GM18858 (cell line): ENCODE data around the gene ARSG.
"Not testable (repeated sequence)": the region's sequence is repeated elsewhere in the genome, so short reads cannot be mapped to it uniquely, and the experiment has no call there.

Experiments
- ATAC-seq: cut with Tn5 transposase; IDR thresholded peaks from one replicate; pipeline ENCODE4 v1.9.1; 2021; ENCODE audit not compliant: unreplicated experiment

The ARSG gene

DNA sequence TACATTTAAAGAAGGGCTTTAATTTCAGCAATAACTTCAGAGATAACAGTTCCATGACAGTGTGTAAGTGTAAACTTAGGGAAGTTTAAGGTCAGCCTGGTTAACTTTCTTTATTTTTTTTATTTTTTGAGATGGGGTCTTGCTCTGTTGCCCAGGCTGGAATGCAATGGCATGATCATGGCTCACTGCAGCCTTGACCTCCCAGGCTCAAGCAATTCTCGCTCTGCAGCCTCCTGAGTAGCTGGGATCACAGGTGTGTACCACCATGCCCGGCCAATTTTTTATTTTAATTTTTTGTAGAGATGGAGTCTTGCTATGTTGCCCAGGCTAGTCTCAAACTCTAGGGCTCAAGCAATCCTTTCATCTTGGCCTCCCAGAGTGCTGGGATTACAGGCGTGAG, 15.0 kb upstream of the ARSG start:
- ATAC-seq = not testable (repeated sequence)

DNA sequence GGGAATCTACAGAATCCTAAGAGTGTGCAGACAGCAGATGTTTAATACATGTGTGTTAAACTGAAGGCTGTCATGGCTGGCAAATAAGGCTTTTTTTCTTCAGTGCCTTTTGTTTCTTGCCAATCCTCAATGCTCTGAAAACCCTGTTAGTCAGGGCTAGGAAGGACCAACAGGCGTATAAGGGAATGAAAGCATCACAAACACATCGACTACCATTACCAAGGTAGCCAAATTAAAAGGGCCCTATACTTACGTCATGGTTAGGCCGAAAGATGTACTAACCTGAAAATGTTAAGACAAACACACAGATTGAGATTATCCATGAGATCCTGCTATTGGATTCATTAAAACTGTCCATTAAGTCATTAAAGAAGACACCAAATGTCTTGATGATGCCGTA, 13.5 kb upstream of the ARSG start:
- ATAC-seq = no peak

DNA sequence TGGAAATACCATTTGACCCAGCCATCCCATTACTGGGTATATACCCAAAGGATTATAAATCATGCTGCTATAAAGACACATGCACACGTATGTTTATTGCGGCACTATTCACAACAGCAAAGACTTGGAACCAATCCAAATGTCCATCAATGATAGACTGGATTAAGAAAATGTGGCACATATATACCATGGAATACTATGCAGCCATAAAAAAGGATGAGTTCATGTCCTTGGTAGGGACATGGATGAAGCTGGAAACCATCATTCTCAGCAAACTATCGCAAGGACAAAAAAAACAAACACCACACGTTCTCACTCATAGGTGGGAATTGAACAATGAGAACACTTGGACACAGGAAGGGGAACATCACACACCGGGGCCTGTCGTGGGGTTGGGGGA, 9.3 kb upstream of the ARSG start:
- ATAC-seq = not testable (repeated sequence)

DNA sequence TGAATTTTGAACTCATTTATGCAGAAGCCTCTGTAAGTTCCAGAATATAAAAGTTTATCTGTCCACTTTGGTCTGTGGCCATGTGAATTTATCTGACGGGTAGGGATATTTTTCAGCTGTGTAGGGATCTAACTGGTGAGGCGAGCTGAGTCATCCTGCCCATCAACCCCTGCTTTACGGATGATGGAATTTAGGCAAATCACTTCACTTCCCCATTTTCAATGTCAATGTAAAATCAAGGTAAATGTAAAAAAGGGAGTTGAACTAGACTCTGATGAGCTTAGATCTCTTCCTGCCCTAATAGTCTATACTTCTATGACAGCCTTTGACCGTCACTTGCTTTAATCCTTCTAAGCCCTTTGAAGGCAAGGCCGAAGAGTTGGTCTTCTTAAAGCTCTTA, 2.9 kb upstream of the ARSG start:
- no peak for ATAC-seq

DNA sequence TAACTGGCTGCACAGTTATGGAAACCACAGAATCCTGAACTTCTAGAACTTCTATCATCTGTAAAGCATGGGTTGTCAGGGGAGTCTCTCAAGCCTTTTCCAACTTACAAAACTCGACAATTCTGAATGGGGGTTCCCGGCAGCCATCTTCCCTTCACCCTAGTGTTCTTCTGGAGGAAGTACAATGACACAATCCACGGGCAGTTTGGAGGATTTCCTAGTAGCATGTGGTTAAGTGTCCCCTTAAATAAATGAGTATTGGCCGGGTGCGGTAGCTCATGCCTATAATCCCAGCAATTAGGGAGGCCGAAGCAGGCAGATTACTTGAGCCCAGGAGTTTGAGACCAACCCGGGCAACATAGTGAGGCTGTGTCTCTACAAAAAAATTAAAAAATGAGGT, 2.5 kb upstream of the ARSG start:
- ATAC-seq = no peak

DNA sequence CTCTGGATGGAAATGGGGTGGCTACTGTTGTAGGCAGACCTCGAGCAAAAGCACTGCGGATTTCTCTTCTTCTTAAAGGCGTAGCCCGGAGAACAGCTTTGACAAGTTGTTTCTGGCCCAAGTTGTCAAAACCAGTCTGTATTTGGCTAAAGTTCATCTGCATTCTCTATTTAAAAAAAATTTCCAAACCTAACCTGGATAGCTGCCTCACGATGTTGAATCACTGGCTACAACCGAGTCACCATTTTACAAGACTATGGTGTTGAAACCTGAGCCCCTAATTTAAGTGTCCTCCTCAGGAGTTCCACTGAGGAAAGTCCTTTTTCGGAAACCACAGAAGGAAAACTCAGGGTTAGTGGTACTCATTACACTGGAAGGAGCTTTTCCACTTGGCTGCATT, 1.8 kb upstream of the ARSG start:
- ATAC-seq = no peak

DNA sequence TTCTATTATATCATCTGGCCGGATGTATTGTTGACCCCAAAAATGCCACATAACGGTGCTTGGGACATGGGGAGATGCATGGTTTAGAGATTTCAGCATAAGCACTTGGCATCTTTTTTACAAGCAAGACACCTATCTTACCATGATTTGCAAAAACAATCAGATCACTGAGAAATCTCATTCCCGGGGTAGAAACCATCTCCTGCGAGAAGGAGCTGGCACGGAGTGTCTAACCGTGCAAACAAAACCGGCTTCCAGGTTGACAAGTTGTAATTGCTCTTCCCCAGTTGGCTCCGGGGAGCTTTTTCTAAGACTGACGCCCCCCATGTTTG, 1.4 kb upstream of the ARSG start:
- ATAC-seq = no peak

DNA sequence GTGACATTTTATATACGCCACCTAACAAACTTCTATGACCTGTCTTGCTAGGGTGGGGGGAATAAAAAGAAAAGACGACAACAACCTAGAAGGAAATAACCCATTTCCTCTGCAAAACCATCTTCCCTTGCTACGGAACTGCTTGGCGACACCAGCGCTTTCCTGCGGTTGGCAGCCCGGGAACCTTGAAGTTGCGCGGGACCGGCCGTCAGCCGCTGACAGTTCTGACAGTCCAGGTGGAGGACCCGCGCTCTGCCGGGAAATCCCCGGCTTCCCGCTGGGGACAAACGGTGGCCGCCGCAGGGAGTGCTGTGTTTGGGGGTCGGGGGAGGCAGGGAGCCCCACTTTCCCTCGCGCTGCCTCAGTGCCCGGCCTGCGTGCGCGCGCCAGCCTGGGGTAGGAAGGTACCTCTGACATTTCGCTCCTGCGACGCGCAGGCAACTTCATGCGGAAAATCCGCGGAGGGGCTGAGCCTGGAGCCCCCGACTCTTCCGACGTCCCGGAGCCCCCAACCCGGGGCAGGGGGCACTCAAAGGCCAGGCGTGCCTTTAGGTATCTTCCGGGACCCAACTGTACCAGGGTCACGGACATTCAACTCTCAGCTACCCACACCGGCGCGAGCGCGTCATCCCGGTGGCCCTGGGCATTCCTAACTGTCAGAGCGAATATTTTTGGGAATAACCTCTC, 884 bp upstream of the ARSG start:
- no peak for ATAC-seq

DNA sequence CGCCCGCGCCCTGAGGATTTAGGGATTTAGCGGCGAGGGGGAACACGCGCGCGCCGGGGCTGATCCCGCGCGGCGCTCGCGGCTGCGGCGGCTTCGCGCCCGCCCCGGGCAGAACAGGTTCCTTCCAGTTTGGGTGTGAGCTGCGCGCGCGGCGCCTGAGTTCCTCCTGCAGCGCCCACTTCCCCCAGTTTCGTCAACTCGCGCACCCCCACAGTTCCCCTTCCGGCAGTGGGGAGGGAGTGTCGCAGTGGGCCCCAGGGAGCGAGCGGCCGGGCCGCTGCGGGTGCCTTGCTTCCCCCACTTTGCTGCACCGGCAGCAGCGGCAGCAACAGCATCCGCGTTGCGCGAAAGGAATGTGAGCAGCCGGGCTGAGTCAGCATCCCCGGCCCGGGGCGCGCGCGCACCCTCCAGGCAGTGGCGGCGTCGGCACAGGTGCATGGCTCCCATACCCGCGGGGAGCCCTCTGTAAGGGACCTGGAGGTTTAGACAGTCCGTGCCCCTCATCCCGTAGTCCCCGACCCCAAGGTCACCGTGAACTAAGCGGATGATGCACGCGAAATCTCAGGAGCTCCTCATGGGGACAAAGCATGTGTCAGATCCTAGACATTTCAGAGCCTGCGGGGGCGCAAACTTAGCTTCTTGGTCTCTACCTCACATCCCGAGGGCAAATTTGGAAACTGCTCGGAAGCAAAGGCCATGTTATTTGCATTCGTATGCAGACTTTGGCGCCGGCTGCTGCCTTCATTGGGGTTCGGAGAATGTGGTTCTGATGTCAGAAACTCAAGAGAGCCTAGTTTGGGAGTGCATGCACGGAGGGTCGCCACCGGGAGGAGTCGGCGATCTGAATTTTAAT, 767 bp downstream of the ARSG start:
- ATAC-seq = peak; percentile 37

DNA sequence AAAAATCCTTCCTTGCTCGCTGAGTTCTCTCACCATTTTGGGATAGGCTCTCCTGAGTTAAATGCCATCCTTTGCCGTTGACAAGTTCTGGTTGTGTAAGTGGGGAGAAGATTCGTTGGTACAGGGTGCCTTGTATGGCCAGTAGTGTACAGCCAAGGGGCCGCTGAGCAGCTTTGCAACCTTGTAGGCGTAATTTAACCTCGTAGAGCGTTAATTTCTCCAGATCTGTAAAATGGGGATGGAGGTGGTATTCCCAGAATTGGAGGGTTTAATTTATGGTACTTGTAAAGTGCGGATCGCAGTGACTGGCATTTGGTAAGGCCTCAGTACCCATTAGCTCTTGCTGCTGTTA, 1.4 kb downstream of the ARSG start:
- ATAC-seq = no peak

DNA sequence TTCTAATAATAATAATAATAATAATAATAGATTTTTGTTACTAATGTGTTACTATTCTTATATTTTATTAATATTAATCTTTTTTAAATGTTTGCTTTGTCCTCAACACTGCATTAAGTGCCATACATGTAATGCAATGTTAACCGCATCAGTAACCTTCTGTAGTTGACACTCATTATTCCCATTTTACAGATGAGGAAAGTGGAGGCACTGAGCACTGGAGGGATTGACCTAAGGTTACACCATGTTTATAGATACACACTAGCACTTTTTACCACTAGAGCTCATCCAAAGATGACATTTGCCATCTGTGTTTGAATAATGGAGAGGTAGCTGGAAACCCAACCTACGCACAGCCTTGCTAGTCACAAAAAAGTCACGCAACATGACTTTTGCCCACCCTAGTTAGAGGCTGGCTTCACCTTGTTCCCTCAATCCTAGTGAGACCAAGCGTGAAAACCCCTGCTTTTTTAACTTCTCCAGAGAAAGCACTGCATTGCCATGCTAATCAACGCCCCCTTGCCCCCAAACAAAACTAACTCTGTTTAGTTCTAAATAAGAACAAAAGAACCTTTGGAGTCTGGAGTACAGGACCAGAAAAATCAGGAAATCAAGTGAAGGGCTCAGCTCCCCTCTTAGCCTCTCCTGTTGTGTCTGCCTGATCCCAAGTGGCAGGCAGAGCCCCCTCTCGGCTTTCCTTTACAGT, 2.3 kb downstream of the ARSG start:
- no peak for ATAC-seq

DNA sequence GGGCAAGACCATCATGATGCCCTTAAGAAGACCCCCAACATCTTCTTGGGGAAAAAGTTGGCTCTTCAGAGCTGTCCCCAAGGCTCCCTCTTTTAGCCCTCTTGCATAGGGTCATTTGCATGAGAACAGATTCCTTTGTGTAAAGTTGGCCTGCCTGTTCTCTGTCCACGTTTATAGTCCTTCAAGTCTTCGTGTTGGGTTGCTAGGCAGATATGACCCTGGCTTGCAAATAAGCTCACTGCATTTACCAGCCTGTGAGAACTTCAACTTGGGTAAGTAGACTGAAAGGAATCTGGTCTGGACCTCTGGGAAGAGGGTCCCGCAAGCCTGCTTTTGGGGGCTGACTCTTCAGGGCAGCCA, 2.9 kb downstream of the ARSG start:
- ATAC-seq = no peak

DNA sequence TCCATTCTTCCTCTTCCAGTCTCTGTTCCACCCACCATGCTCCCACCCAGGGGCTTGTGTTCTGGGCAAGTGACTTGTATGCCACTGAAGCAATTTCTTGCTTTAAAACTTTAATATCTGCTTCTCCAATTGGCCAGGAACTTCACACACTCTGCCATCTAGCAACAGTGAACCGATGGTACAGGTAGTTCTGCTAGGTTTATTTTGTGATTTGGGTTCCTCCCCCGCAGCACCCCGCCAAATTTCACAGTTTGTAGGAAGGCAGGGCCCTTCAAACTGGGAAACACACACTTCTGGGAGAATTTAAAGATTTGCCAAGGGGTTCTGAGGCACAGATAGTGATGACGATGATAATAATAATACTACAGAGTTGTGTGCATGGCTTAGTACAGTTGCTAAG, 3.3 kb downstream of the ARSG start:
- ATAC-seq = no peak

DNA sequence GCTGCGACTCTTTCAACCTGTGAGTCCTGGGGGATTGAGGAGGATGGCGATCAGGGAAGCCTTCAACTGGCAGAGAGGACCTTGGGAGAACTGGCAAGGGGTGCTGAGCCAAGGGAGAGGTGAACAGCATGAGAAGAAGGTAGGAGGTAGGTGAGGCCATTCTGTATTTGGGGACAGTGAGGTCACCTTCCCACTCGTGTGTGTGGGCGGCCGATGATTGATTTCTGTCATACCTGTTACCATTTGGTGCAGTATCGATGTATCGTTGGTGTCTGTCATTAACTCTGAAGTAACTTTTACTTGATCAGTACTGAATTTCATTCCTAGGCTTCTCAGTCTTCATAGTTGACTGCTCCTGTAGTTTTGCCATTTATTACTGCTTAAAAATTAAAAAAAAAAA, 3.8 kb downstream of the ARSG start:
- ATAC-seq = no peak

DNA sequence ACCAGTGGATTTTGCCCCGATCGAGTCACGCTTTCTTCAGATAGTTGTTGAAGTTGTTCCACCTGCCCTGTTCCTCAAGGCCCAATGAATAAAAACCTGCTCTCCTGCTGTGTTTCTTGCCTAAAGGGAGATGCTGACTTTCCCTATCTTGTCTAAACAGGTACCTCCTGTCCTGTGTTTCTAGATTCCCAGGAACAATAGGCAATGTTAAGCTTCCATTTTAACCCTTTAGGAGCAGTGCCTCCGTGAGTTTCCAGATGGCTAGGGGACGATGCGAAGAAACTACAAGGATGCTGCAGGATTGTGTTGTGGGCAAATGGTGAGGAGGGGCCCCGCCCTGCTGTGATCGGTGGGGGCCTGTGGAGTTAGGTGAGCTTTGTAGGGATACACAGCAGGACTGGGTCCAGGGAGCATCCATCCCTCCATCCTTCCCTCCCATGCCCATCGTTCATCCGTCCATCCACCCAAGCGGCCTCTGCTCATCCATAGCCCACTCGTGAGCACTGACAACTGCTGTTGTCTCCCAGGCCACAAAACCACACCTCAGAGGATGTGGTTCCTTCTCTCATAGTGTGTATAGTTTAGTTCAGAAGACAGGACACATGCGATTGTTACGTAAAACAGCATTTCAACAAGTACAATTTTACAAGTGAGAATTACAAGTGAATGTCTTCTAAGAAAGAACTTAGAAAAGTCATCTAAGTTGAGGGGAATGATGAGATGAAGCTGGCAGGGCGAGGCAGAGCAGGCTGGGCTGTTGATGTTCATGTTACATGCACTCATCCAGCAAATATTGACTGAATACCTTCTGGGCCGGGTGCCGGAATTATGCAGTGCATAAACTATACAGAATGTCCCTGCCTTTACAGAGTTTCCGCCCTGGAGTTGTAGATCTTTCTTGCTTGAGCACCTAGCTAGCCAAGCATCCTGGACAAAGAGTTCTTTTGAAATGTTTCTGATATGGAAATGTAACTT, 5.2 kb downstream of the ARSG start:
- ATAC-seq = no peak

DNA sequence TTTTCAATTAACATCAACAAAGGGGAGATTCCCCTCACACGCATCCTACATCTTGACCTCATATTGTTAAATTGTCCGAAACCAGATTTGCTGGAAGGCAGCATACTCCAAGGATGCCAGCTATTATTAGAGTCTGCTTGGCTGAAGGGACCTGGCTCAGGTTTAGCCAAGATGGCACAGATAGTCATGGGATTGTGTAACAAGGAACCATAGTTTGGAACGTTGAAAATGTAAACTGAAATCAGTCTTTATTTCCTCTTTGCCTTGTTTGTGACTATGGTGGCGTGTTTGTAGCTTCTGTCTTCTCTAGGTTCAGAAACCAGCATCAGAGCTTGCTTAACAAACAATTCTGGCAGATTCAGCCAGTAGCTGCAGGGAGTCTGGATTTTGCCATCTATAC, 5.9 kb downstream of the ARSG start:
- ATAC-seq = no peak

DNA sequence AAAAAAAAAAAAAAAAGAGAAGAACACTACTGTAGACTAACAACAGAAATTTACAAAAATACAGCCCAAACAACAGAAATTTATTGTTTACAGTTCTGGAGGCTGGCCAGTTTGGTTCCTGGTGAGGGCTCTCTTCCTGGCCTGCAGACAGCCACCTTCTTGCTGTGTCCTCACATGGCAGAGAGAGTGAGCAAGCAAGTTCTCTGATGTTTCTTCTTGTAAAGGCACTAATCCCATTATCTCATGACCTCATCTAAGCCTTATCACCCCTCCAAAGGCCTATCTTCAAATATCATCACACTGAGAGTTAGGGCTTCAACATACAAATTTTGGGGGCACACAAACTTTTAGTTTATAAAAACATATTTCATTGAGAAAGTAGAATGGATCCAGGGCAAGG, 7.3 kb downstream of the ARSG start:
- no peak for ATAC-seq

DNA sequence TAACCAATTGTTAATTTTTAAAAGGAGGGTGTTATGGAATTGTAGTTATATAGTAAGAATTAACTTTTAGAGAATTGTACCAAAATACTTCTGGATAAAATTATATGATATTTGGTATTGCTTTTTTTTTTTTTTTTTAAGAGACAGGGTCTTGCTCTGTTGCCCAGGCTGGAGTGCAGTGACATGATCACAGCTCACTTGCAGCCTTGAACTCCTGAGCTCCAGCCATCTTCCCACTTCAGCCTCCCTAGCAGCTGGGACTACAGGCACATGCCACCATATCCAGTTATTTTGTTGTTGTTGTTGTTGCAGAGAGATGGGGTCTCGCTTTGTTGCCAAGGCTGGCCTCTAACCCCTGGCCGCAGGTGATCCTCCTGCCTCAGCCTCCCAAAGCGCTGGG, 8.5 kb downstream of the ARSG start:
- no peak for ATAC-seq

DNA sequence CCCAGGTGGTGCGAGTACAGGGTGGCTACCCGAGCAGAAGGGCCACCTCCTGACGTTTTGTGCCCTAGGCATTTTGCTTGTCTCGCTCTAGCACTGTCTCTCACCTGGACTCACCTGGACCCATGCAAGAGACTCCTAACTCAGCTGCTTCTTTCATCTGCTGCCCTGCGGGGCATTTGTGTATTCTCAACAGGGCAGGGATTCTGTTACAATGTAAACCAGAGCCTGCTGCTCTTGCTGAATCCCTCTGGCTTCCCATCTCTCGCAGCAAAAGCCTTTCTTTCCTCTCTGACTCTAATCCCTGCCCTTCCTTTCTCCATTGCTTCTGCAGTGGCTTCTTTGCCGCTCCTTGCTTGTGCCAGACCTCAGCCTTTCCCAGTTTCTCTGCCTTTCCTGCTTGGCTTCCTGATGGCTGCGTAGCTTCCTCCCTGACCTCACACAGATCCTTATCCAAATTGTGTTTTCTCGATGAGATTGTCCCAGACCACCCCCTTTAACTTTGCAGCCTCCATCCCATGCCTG, 10.2 kb downstream of the ARSG start:
- ATAC-seq = no peak

DNA sequence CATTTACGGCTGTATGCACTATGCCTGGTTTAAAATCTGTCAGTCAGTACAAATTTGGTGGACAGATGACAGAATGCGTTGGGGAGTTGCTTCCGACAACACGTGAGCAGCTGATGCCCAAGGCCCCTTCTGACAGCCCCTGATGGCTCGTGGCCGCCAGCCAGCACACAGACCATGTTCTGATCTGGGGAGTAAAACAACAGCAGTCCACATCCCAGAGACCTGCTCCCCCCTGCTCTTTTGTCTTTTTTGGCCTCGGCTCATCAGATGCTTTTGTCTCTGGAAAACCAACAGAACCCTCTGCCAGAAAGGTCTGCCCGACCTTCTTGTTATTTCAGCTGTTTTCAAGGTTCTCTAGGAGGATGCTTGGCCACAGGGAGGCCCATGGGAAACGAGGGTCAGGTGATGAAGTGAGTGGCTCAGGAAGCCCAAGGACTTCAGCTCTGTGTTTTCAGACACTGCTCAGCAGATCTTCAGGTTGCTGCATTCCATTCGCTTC, 10.8 kb downstream of the ARSG start:
- ATAC-seq = no peak

DNA sequence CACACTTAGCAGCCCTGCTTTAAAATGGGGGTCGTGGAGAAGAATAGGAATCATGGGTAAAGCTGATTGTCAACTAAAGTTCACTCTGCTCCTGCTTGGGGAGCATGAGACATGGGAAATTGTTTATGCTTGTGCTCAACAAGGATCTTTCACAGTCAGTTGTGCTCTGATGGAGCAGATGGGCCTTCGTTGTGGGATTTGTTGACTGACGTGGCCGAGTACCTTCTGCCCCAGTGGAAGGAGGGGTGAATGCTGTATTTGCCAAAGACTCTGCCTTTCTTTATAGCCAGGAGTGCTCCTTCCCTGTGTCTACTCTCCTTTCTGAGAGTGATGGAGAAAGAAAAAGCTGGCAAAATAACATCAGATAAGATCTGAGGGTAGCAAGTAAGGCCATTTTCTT, 11.4 kb downstream of the ARSG start:
- no peak for ATAC-seq
